Vagina (tissue), 2 donors: Measurements from ENCODE around the gene XRCC4.

Source experiments
- POLR2A ChIP-seq, 2 donors: fragments of 450-650 bp; IDR thresholded peaks; one replicate each; pipeline ENCODE4 v1.6.1; 2017; ENCODE audit warnings: antibody characterized with exemption in 2 of 2, mild to moderate bottlenecking in 2 of 2, moderate library complexity in 2 of 2
- TF ChIP-seq, protein P1 (sequence below), 3 experiments: fragments of 450-650 bp in 2 of 3; fragments of 200-600 bp in 1 of 3; sonication (generic) in 1 of 3; IDR thresholded peaks; one replicate each; pipeline ENCODE4 v1.5.1; 2017 to 2019; ENCODE audit warnings: antibody characterized with exemption in 3 of 3, mild to moderate bottlenecking in 2 of 3, moderate library complexity in 2 of 3

DNA sequence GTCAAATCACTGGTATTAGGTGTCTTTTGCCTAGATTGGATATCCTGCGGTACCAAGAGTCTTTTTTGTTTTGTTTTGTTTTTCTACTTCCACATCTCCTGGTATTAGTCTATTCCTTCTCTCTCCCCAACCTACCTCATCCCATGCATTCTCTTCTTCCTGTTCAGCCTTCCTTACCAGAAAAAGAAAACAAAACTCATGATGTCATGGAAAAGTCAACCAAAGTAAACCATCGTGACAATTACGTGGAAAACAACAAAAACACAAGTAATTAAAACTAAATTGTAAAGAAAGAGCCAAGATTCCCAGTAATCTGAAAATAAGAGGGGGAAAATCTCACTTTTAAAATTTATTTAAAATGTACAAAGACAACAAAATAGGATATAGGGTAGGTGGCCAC is 38.4 kb upstream of the XRCC4 start:
- TF ChIP-seq, protein P1, sequence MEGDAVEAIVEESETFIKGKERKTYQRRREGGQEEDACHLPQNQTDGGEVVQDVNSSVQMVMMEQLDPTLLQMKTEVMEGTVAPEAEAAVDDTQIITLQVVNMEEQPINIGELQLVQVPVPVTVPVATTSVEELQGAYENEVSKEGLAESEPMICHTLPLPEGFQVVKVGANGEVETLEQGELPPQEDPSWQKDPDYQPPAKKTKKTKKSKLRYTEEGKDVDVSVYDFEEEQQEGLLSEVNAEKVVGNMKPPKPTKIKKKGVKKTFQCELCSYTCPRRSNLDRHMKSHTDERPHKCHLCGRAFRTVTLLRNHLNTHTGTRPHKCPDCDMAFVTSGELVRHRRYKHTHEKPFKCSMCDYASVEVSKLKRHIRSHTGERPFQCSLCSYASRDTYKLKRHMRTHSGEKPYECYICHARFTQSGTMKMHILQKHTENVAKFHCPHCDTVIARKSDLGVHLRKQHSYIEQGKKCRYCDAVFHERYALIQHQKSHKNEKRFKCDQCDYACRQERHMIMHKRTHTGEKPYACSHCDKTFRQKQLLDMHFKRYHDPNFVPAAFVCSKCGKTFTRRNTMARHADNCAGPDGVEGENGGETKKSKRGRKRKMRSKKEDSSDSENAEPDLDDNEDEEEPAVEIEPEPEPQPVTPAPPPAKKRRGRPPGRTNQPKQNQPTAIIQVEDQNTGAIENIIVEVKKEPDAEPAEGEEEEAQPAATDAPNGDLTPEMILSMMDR (IDR thresholded peaks at IDR 0.05), result no peak
- TF ChIP-seq POLR2A (IDR thresholded peaks at IDR 0.05), result no peak
